ENCODE results near the gene DPH6.

GRCh38 chr15:35519052-35519451 lies 26.9 kb downstream of the DPH6 start:
- TF ChIP-seq, protein P1, sequence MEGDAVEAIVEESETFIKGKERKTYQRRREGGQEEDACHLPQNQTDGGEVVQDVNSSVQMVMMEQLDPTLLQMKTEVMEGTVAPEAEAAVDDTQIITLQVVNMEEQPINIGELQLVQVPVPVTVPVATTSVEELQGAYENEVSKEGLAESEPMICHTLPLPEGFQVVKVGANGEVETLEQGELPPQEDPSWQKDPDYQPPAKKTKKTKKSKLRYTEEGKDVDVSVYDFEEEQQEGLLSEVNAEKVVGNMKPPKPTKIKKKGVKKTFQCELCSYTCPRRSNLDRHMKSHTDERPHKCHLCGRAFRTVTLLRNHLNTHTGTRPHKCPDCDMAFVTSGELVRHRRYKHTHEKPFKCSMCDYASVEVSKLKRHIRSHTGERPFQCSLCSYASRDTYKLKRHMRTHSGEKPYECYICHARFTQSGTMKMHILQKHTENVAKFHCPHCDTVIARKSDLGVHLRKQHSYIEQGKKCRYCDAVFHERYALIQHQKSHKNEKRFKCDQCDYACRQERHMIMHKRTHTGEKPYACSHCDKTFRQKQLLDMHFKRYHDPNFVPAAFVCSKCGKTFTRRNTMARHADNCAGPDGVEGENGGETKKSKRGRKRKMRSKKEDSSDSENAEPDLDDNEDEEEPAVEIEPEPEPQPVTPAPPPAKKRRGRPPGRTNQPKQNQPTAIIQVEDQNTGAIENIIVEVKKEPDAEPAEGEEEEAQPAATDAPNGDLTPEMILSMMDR (conservative IDR thresholded peaks at IDR 0.05; ENCODE audit: low read depth, low read length), result no peak
- no peak for TF ChIP-seq EZH2 (IDR thresholded peaks at IDR 0.05; ENCODE audit: borderline replicate concordance, low read depth, low read length, poor library complexity, severe bottlenecking)

Data from A673 (cell line).